SK-N-SH (cell line): ENCODE data around the gene PIK3R3.

ENCODE experiments used
- CTCF ChIP-seq: fragments of 200-600 bp; sonication (generic); IDR thresholded peaks from 2 replicates; pipeline ENCODE4 v1.6.1; 2017; ENCODE audit warnings: antibody characterized with exemption, mild to moderate bottlenecking, moderate library complexity
- EZH2phosphoT487 ChIP-seq: fragments of 200-600 bp; sonication (generic); IDR thresholded peaks from 2 replicates; pipeline ENCODE4 v1.6.1; 2017; ENCODE audit warnings: low read depth, mixed run types, mild to moderate bottlenecking, antibody characterized with exemption, moderate library complexity, borderline replicate concordance
- FOXJ3 ChIP-seq: sonication (generic); formaldehyde crosslinking; IDR thresholded peaks from 2 replicates; pipeline ENCODE4 v1.5.1; 2020; ENCODE audit warnings: mild to moderate bottlenecking, missing genetic modification reagents
- FOXM1 ChIP-seq: IDR thresholded peaks from 2 replicates; pipeline ENCODE4 v1.4.0; 2012; ENCODE audit warnings: low read depth, mild to moderate bottlenecking
- NRF1 ChIP-seq: IDR thresholded peaks from 2 replicates; pipeline ENCODE4 v1.6.1; 2012; ENCODE audit warnings: low read depth, mild to moderate bottlenecking, low read length
- POLR2AphosphoS5 ChIP-seq: IDR thresholded peaks from 2 replicates; pipeline ENCODE4 v1.6.1; 2012; ENCODE audit warnings: low read depth, low read length
- REST ChIP-seq: IDR thresholded peaks from 2 replicates; pipeline ENCODE4 v1.6.1; 2012; ENCODE audit warnings: mild to moderate bottlenecking, low read depth, low read length, moderate library complexity
- SMC3 ChIP-seq: IDR thresholded peaks from 2 replicates; pipeline ENCODE4 v1.6.1; 2012; ENCODE audit warnings: low read depth, low read length, improper control_type of control experiment
- TAF1 ChIP-seq: IDR thresholded peaks from 2 replicates; pipeline ENCODE4 v1.6.1; 2012; ENCODE audit warnings: low read depth, mild to moderate bottlenecking, low read length, moderate library complexity, borderline replicate concordance

- TF ChIP-seq FOXM1 (no peak), CTCF (no peak), REST (no peak), NRF1 (no peak), SMC3 (no peak), EZH2phosphoT487 (no peak), POLR2AphosphoS5 (no peak), TAF1 (no peak), FOXJ3 (CRISPR knock-in tag) (no peak)
These were observed 34.4 kb upstream of the PIK3R3 start for GRCh38 chr1:46166521-46167462.
